Activated CD8-positive, alpha-beta T cell treated with anti-CD3 and anti-CD28 coated beads, Interleukin-2, amount 10 ng/mL, durations not matched to agents 7 days and 5 days (primary cell): ENCODE data around the gene MCF2L. TPM values are rescaled to one million over a fixed set of nuclear protein-coding genes. Genes with fewer than 3 reads are reported as not detected.

Experiments
- ATAC-seq: fragments of 150-1000 bp; cut with Tn5 transposase; one replicate; pipeline ENCODE4 v1.10.0; 2021; ENCODE audit warnings: moderate library complexity
- CTCF ChIA-PET: fragments of 350-600 bp; sonication (Branson Sonifier 250); formaldehyde crosslinking; loops from one replicate; lab custom pipeline; 2021; ENCODE audit warnings: antibody characterized with exemption; lab: Charles Lee
- POLR2A ChIA-PET: fragments of 350-600 bp; sonication (Branson Sonifier 250); formaldehyde crosslinking; loops from one replicate; lab custom pipeline; 2021; ENCODE audit warnings: antibody characterized with exemption; lab: Charles Lee
- DNase-seq: peaks from one replicate; pipeline ENCODE4 v3.0.0-alpha.2; 2020
- H3K27ac Mint-ChIP-seq: one replicate; pipeline ENCODE4 v1.8.0; 2021; ENCODE audit warnings: mild to moderate bottlenecking, mixed read lengths
- H3K27me3 Mint-ChIP-seq: one replicate; pipeline ENCODE4 v1.8.0; 2021; ENCODE audit warnings: low read depth, mixed read lengths
- H3K36me3 Mint-ChIP-seq: one replicate; pipeline ENCODE4 v1.8.0; 2021; ENCODE audit warnings: low read depth, mixed read lengths
- H3K4me1 Mint-ChIP-seq: one replicate; pipeline ENCODE4 v1.8.0; 2021; ENCODE audit warnings: low read depth, mixed read lengths
- H3K4me3 Mint-ChIP-seq: one replicate; pipeline ENCODE4 v1.8.0; 2021; ENCODE audit warnings: mild to moderate bottlenecking, mixed read lengths
- H3K9me3 Mint-ChIP-seq: one replicate; pipeline ENCODE4 v1.8.0; 2022; ENCODE audit warnings: mixed read lengths; ENCODE audit not compliant: insufficient read depth
- total RNA-seq, 2 experiments: library from RNA; stranded (reverse); gene quantifications; one replicate each; pipeline ENCODE4 v1.2.3, GENCODE V29; 2021

The MCF2L gene
- total RNA-seq, 2 experiments from 2014 or later = 0.76 to 1.0 TPM

DNA sequence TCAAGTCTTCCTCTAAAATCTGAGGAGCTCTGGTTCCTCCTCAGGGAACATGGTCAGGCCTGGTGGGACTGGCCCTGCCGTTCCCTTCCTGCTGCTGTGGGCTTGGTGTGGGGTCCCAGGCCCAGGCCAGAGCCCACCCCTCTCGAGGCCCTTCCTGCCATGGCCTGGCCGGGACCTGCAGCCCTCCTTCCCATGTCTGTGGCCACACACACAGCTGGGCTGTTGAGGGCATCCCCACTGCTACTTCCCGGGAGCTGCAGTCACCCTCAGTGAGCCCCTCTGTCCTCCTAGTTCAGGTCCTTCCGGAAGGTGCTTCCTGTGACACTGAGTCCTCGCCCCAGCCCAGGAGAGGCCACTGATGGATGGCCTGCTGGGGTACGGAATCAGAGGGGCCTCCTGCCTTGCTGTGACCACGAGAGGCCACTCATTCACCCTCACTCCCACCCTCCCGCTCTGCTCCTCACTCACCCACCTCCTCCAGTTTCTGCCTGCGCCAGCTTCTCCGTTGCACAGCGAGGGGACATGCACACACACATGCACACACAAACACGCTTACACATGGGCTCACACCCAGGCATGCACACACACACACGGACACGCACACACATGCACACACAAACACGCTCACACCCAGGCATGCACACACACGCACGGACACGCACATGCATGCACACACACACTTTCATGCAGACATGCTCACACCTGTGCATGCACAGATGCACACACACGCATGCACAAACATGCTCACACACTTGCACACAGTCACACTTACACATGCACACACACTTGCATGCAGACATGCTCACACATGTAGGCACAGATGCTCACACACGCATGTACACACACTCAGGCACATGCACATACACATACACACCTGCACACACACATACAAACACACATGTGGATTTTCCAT lies 7.3 kb upstream of the MCF2L start:
- ATAC-seq = no peak
- POLR2A ChIA-PET = no interaction called here

DNA sequence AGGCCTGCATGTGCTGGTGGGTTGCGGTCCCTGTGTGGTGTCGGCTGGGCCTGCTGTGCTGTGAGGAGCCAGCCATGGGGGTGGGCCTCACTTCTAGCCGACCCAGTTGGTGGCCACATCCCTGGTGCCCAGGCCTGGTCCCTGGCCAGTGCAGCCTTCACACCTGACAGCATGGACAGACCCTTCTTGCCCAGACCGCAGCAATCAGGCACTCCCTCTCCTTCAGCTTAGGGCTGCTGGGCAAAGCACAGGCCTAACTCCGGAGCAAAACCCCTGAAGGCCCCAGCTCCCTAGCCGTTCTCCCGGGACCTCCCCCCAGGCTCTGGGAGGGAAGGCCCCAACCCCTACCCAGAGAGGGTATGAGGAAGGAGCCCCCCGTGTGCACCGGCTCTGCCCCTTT lies 6.6 kb upstream of the MCF2L start:
- DNase-seq = no peak
- Mint-ChIP-seq H3K36me3 (no peaks in the 10 kb centered on the region), H3K27me3 (peaks cover 6% of the 10 kb centered on the region), H3K4me1 (no peaks in the 10 kb centered on the region), H3K27ac (no peak overlapping the region), H3K9me3 (no peaks in the 10 kb centered on the region), H3K4me3 (no peak overlapping the region)
- no peak for ATAC-seq
- ChIA-PET CTCF (no interaction called here), POLR2A (no interaction called here)

More for the DNA sequence above, 7.3 kb upstream of the MCF2L start:
- H3K36me3 Mint-ChIP-seq = no peaks in the 10 kb centered on the region
- CTCF ChIA-PET = no interaction called here
- no peaks in the 10 kb centered on the region for H3K9me3 Mint-ChIP-seq
- H3K4me1 Mint-ChIP-seq = no peaks in the 10 kb centered on the region
- no peak overlapping the region for H3K4me3 Mint-ChIP-seq
- no peak for DNase-seq
- H3K27me3 Mint-ChIP-seq = peaks cover 4% of the 10 kb centered on the region
- H3K27ac Mint-ChIP-seq = no peak overlapping the region

GRCh38 chr13:112962911-112963625 lies 5.9 kb upstream of the MCF2L start:
- ChIA-PET CTCF (no interaction called here), POLR2A (no interaction called here)
- DNase-seq (no peak), ATAC-seq (no peak)
- Mint-ChIP-seq H3K36me3 (no peaks in the 10 kb centered on the region), H3K27me3 (peaks cover 11% of the 10 kb centered on the region), H3K4me3 (no peak overlapping the region), H3K27ac (no peak overlapping the region), H3K4me1 (no peaks in the 10 kb centered on the region), H3K9me3 (no peaks in the 10 kb centered on the region)

- Mint-ChIP-seq H3K27me3 (peaks cover 11% of the 10 kb centered on the region), H3K9me3 (no peaks in the 10 kb centered on the region), H3K27ac (no peak overlapping the region), H3K4me1 (no peaks in the 10 kb centered on the region), H3K36me3 (no peaks in the 10 kb centered on the region), H3K4me3 (no peak overlapping the region)
- DNase-seq (no peak), ATAC-seq (no peak)
- CTCF ChIA-PET = interaction anchor here (0.7 kb wide), 1 partner anchor 21 kb away, joined by 3 read pairs; no protein-coding TSS in a partner anchor
- POLR2A ChIA-PET = no interaction called here
Measured at GRCh38 chr13:112963641-112964040, 5.4 kb upstream of the MCF2L start.

- CTCF ChIA-PET = no interaction called here
- ATAC-seq = no peak
- peaks cover 9% of the 10 kb centered on the region for H3K4me1 Mint-ChIP-seq
Measured at GRCh38 chr13:112964971-112965492, 4.0 kb upstream of the MCF2L start.

DNA sequence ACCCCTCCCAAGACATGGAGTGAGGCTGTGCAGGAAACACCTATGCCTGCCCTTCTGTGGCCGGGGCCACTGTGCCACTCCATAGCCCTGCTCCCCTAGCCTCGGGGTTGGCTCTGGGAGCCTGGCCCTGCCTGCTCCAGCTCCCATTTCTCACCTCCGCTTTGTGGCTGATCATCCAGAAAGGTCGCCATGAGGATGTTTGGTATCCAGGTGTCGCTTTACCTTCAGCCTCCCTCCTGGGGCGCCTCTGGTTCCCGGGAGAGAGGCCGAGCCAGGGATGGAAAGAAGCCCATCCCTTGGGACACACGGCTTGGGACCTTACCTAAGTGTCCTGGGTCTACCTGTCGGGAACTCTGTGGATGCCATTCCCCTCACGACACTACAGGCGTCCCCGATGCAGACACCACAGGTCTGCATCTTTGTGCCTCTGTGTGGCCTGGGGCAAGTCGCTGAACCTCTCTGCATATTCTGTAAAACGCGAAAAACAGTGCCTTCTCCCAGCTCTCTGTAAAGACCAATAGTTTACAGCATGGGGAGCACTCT lies 3.4 kb upstream of the MCF2L start:
- no peaks in the 10 kb centered on the region for H3K9me3 Mint-ChIP-seq
- DNase-seq = no peak
- ChIA-PET CTCF (interaction anchor here (1.1 kb wide), 1 partner anchor 23 kb away, joined by 5 read pairs; no protein-coding TSS in a partner anchor), POLR2A (no interaction called here)
- H3K36me3 Mint-ChIP-seq = no peaks in the 10 kb centered on the region
- H3K27ac Mint-ChIP-seq = no peak overlapping the region
- no peak for ATAC-seq
- H3K4me3 Mint-ChIP-seq = no peak overlapping the region
- peaks cover 9% of the 10 kb centered on the region for H3K4me1 Mint-ChIP-seq
- peaks cover 26% of the 10 kb centered on the region for H3K27me3 Mint-ChIP-seq

More at GRCh38 chr13:112964971-112965492, 4.0 kb upstream of the MCF2L start:
- POLR2A ChIA-PET = no interaction called here
- H3K4me3 Mint-ChIP-seq = no peak overlapping the region
- H3K27ac Mint-ChIP-seq = no peak overlapping the region
- DNase-seq = no peak
- peaks cover 20% of the 10 kb centered on the region for H3K27me3 Mint-ChIP-seq
- H3K36me3 Mint-ChIP-seq = no peaks in the 10 kb centered on the region
- H3K9me3 Mint-ChIP-seq = no peaks in the 10 kb centered on the region

GRCh38 chr13:112966776-112967175 lies 2.2 kb upstream of the MCF2L start:
- ChIA-PET POLR2A (no interaction called here), CTCF (interaction anchor here (1.1 kb wide), 1 partner anchor 24 kb away, joined by 5 read pairs; no protein-coding TSS in a partner anchor)
- DNase-seq (no peak), ATAC-seq (no peak)
- H3K27ac Mint-ChIP-seq = no peak overlapping the region
- H3K4me1 Mint-ChIP-seq = peaks cover 9% of the 10 kb centered on the region
- H3K9me3 Mint-ChIP-seq = no peaks in the 10 kb centered on the region
- H3K27me3 Mint-ChIP-seq = peaks cover 29% of the 10 kb centered on the region
- H3K36me3 Mint-ChIP-seq = no peaks in the 10 kb centered on the region
- no peak overlapping the region for H3K4me3 Mint-ChIP-seq

DNA sequence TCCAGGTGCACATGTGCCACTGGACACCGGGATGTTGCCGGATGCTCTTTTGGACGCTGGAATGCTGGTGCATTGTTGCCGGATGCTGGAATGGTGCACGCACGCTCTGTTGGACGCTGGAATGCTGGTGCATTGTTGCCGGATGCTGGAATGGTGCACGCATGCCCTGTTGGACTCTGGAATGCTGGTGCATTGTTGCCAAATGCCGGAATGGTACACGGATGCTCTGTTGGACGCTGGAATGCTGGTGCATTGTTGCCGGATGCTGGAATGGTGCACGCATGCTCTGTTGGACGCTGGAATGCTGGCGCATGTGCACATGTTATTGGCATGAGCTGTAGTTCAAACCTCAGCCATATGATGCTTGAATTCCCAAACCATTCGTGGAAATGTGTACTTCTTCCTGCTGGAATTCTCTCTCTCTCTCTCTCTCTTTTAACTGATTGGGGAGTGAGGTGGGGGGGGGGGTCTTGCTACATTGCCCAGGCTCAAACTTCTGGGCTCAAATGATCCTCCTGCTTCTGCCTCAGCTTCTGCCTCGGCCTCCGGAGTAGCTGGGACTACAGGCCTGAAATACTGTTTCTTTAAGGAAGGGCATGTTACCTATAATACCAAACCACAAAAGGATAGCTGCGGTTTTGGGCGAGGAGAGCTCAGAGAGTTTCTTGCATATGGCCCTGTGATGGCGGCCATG lies 1.2 kb upstream of the MCF2L start:
- peaks cover 29% of the 10 kb centered on the region for H3K27me3 Mint-ChIP-seq
- H3K27ac Mint-ChIP-seq = no peak overlapping the region
- H3K9me3 Mint-ChIP-seq = no peaks in the 10 kb centered on the region
- H3K4me1 Mint-ChIP-seq = peaks cover 9% of the 10 kb centered on the region
- no peak for ATAC-seq
- peak overlapping the region; percentile 56 for H3K4me3 Mint-ChIP-seq
- CTCF ChIA-PET = interaction anchor here (1.0 to 4.0 kb wide), 2 partner anchors 25 to 426 kb away, joined by 3 to 15 read pairs; no protein-coding TSS in a partner anchor
- DNase-seq = no peak
- no peaks in the 10 kb centered on the region for H3K36me3 Mint-ChIP-seq
- POLR2A ChIA-PET = no interaction called here

- ChIA-PET CTCF (interaction anchor here (0.9 to 4.0 kb wide), 3 partner anchors 13 to 425 kb away, joined by 3 to 15 read pairs (median 3); no protein-coding TSS in a partner anchor), POLR2A (no interaction called here)
- peak; percentile 59 for ATAC-seq
- peak; percentile 42 for DNase-seq
- no peak overlapping the region for H3K27ac Mint-ChIP-seq
- H3K4me3 Mint-ChIP-seq = peak overlapping the region; percentile 56
- no peaks in the 10 kb centered on the region for H3K9me3 Mint-ChIP-seq
- peaks cover 9% of the 10 kb centered on the region for H3K4me1 Mint-ChIP-seq
- no peaks in the 10 kb centered on the region for H3K36me3 Mint-ChIP-seq
- H3K27me3 Mint-ChIP-seq = peaks cover 29% of the 10 kb centered on the region
Measured at GRCh38 chr13:112968380-112968909, 569 bp upstream of the MCF2L start.

DNA sequence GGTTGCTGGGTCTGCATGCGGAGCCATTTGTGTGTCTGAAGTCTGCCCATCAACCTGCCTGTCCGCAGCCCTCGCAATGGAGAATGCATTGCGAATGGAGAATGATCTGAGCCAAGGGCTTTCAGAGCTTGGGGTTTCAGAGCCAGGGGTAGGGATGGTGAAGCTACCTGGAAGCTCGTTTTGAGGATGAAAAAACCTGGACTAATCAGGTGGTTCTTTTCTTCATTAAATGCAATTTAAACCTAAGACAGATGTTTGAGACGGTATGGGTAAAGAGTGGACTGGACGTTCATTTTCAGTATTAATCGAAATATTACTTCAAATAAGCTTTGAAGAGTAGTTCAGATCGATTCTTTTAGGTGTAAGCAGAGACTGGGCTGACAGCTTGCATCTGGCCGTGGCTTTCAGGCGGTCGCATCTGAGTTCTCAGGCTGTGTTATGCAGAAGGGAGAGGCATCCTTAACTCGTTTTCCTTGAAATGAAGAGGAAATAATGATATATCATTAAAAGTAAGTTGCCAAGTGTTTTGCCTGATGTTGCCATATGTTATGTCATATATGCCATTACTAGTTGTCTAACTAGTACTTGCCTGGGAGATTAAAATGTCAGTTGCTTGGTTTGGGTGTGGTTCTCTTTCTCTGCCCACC lies 801 bp downstream of the MCF2L start:
- Mint-ChIP-seq H3K4me3 (peak overlapping the region; percentile 80), H3K4me1 (peaks cover 9% of the 10 kb centered on the region)

More for the DNA sequence above, 801 bp downstream of the MCF2L start:
- H3K27me3 Mint-ChIP-seq = peaks cover 29% of the 10 kb centered on the region
- ATAC-seq (no peak), DNase-seq (no peak)
- H3K36me3 Mint-ChIP-seq = no peaks in the 10 kb centered on the region
- POLR2A ChIA-PET = interaction anchor here (0.7 kb wide), 1 partner anchor 240 kb away, joined by 5 read pairs; no protein-coding TSS in a partner anchor
- no peaks in the 10 kb centered on the region for H3K9me3 Mint-ChIP-seq
- CTCF ChIA-PET = interaction anchor here (0.8 to 4.0 kb wide), 3 partner anchors 27 to 424 kb away, joined by 3 to 15 read pairs (median 3); no protein-coding TSS in a partner anchor
- H3K27ac Mint-ChIP-seq = no peak overlapping the region
